CD4-positive, alpha-beta T cell treated with Interleukin-15 for 4 hours (primary cell): ENCODE measurements around the gene AHCYL2.
"Not testable (repeated sequence)": the region's sequence is repeated elsewhere in the genome, so short reads cannot be mapped to it uniquely, and the experiment has no call there.

Source experiments
- DNase-seq: peaks from one replicate; pipeline ENCODE4 v3.0.0-alpha.2; 2020; ENCODE audit warnings: low spot score

Gene AHCYL2

DNA sequence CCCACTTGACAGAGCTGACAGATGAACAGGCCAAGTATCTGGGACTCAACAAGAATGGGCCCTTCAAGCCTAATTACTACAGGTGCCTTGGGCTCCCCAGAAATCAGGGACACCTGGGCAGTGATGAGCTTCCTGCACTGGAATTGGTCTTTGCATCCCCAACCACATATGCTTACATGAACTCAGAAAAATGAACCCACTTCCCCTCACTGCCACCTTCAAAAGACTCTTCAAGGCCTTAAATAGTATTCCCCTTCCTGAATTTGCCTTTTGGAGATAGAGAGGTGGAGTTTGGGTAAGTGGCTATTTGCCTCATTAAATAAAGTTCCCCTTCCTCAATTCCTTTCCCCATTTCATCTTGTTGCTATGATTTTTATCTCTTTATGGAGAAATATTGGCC is 201.7 kb downstream of the AHCYL2 start:
- DNase-seq: no peak

DNA sequence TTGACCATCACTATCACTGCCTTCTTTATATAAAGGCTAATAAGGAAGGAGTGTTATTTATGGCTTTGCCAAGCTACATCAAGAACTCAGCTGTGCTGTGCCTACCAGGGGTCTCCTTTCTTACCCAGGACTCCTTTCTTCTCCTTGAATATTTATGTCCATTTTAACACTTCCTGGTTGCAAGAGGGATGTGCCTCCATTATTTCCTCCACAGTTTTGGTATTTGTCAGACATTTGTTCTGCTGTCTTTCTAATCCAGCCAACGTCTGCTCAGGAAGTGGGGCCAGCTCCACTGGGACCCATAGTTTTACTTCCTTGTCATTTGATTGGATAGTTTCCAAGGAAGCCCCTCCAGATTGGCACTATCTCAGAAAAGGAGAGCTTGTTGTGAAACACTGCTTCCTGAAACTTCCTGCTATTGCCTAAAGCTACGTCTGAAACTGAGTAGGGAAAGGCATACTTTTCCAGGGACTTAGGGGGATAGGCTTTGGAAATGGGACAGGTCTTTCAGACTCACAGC is 202.8 kb downstream of the AHCYL2 start:
- DNase-seq: no peak

DNA sequence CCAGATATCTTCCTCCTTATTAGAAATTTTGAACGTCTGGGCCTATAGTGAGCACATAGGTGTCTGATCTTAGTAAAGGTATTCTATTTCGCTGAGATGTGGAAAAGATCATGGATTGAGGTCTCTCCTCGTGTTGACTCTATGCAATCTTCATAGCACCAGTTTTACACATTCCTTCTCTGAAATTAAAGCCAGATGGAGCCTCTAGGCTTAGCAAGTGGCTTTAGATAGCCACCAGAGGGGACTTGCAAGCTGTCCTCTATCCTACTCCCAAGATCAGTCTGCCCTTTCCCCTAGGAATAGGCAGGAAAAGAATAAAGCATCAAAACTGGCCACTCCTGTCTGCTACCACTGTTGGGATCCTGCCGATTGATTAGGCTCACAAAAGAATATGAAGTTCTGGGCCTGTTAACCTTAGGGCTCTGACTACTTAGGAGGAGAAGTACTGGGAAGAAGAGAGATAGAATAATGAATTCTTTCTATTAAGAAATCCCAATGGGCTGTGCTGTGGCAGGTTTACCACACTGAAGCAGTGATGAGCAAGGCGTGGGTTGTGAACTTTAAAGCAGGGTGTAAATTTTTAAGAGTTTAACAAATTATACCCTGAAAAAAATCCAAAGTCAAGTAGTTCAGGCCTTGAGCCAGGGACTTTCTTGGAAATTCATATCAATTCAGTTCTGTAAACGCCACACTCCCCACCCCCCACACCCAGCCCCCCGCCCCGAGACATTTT is 207.2 kb downstream of the AHCYL2 start:
- no peak for DNase-seq

DNA sequence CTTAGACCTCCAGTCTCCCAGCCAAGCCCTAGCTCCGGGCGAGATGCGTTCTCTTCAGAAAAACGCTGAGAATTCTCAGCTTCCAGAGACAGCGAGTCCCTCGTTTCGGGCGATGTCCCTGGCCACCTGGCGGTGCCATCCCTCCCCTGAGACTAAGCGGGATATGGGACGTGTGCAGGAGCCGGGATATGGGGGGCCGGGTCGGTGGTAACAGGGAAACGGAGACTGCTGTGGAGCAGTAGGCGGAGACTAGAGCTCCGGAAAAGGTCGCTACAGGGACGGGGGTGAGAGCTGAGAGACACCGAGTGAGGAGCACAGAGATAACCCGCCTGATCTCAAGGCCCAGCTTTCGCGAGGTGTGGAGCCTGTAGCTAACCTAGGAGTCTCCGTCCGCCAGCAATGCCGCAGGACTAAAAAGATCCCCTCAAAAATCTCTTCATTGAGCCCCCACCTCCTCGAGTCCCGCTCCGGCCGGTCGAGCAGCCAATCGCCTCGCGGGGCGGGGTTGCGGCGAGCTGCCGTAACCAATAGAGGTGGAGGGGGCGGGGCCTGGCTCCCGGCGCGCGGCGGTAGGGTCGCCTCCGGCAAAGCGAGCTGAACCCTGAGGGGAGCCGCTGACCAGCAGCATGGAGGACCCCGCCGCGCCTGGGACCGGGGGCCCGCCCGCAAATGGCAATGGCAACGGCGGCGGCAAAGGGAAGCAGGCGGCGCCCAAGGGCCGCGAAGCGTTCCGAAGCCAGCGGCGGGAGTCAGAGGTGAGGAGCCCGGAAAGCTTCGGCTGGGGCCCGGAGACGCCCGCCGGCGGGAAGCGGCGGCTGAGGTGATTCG is 209.2 kb downstream of the AHCYL2 start, which contains the start of gene STRIP2:
STRIP2 (plus strand) TSS at position 586 of the 828 bp plus-strand sequence; CDS start at position 627, 41 bp downstream.
- DNase-seq: peak; percentile 83

DNA sequence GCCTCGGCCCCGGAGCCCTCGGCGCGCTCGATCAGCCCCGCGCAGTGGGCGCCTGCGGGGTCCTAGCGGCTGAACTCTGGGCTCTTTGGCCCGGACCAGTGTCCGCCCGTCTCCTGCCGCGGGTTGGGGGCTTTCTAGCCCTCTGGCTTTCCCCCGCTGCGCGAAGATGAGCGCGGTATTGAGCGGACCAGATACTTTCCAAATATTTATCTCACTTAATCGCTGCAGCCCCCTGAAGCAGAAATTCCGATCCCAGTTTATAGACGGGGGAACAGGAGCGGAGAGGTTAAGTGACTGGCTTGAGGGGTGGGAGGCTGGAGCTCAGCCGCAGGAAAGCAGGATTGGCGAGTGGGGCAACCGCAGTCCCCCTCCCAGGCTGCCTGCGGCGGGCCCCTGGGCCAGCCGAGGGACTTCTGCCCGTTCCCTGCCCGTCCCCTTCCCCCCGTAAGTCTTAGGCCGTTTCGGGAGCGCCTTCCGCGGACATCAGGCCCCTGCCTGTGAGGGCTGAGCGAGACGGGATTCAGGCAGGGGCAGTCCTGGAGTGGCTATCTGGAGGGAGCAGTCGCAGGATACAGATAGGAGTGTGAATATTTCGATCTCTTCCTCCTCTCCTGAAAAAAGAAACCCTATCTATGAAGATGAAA is 210.0 kb downstream of the AHCYL2 start:
- no peak for DNase-seq

DNA sequence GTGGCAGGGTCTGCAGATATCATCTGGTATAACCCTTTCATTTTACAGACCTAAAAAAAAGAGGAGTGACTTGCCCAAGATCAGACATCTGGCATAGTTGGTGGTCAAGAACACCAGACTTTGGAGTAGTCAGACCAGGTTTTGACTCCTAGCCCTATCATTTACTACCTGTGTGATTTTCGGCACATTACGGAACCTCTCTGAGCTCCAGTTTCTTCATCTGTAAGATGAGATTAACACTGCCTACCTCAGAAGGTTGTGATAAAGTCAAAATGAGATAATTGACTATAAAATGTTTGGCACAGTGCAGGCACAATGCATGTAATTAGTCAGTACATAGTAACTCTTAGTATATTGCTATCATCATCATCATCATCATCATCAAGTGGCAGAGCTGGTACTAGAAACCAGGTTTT is 210.6 kb downstream of the AHCYL2 start:
- DNase-seq: no peak

DNA sequence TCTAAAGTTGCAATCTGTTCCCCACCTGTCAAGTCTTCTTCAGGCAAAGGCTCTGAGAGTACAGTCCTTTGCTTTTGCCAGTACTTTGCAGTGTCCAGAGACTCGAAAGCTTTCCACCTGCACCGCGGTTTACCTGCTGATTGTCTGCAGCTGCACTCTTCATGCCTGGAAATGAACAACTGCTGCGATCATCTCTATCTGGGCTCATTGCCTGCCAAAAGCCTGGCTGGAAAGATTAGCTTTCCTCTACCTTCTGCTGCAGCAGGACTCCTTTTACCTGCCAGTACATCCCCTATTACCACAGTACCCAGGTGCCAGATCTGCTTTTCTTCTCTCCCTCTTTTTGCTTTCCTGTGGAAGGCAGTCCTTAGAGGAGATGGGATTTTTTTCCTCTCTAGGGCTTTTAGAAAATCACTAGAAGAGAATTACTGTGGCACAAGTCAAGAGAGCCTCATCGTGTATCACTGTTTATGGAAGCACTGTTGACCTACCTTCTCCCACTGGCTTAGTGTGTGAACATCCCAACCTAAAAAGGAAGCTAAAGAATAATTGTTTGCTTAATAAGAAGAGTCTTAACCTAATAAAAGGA is 211.6 kb downstream of the AHCYL2 start:
- DNase-seq: no peak

DNA sequence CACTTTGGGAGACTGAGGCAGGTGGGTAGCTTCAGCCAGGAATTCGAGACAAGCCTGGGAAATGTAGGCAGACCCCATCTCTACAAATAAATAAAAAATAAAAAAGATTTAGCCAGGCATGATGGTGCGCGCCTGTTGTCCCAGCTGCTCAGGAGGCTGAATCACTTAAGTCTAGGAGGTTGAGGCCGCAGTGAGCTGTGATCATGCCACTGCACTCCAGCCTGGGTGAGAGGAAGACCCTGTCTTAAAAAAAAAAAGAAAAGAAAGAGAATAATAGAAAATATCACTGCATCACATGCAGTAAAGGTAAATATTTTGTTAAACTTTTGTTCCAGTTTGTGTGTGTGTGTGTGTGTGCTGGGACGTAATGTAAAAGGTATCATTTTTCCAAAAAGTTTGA is 212.4 kb downstream of the AHCYL2 start:
- no peak for DNase-seq

DNA sequence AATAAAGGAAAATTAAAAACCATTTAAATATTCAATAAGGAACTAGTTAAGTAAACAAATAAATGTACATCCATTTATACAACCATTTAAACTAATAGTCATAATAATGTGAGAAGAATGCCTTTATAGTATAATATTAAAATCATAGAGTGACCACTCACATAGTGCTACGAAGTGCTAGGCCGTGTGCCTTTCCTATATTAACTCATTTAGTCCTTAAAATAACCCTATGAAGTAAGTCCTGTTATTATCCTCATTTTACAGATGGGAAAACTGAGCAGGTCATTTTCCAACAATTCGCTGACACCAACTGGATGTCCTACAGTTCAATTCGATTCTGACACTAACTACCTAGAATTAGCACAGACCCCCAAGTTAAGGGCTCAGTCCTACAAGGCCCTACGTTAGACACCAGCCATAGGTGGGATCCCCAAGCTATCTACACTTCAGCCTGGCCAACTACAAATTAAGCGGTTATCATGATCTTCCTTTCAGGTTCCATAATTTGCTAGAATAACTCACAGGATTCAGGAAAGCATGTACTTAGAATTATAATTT is 213.5 kb downstream of the AHCYL2 start:
- DNase-seq: no peak

DNA sequence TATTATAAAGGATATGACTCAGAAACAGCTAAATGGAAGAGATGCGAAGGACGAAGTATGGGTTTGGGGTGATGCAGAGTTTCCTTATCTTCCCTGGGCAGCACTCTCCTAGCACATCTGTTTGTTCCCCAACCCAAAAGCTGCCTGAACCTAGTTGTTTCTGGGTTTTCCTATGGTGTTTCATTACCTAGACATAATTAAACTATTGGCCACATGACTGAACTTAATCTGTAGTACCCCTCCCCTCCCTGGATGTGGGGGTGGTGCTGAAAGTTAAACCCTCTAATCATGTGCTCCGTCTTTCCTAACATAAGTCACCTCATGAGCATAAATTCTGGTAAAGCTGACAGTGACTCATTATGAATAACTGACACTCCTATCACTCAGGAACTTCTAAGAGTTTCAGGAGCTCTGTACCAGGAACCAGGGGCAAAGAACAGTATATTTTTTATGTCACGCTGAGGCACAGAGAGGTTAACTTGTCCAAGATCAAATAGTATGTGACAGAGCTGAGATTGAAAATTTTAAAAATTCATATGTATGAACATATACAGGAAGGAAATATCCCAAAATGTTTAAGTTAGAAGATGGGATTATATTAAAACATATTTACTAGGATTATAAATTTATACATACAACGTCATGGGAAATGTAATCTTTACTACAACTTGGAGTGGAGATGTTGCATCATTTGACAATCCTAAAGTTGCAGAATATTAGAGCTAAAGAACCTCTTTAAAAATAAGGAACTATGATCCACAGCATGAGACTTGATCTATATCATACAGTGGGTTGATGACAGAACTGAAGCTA is 214.2 kb downstream of the AHCYL2 start:
- peak; percentile 1 for DNase-seq

DNA sequence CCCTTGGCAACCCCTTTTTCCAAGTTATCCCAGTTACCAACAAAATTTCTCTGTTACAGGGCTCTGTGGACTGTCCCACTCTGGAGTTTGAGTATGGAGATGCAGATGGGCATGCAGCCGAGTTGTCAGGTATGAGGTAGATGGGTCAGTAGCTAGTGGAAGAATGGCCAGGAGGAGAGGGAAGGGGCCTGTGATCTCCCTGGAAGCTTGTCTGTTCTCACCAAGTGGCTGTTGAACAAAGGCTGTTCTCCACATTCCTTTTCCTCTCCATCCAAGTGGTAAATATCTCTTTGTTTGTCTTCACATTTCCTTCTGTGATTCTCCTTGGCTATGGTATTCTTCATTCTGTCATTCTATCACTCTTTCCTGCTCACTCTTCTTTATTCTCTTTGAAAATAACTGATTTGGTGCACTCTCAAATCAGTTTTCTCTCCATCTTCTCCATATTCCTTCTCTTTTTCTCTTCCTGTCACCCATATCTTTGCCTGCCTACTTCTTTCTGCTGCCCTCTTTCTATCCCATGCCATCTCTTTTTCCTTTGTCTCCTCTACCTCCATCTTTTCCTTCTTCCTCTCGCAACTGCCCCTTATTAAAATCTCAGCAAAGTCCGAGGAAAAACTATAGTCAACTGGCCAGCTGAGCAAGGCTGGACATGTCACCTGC is 215.3 kb downstream of the AHCYL2 start:
- no peak for DNase-seq

DNA sequence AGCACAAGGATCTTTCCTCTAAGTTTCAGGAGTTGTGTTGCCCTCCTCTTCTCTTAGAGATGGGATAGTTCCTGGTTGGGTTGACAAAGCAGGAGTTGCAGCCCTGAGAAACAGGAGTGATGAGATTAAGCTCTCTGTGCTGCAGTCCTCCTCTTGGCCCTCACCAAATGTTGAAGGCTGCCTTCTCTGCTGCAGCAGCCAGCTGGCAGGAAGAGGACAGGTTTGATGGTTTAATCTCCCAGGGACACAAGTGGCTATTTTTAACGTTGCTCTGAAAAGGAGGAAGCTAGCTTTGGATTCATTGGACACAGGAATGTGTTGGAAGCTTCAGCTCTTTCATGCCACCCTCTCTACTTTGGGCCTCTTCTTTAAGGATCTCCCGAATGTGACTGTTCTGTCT is 218.8 kb downstream of the AHCYL2 start:
- no peak for DNase-seq

DNA sequence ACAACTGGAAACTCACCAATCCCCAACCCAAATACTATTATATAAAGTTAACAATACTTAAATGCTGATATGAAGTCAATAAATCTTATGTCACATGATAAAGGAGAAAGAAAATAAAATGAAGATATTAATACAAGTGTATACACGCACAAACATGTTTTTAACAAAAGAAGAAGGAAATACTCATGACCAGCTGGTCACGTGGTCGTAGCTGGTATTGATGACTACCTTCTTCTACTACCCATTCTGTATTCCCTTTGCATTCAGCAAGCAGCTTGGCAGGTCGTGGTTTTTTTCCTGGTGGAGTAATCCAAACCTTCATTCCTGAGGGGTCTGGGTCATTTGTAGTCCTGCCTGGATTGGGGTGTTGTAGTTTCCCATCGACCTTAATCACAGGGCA is 219.9 kb downstream of the AHCYL2 start:
- DNase-seq: not testable (repeated sequence)

DNA sequence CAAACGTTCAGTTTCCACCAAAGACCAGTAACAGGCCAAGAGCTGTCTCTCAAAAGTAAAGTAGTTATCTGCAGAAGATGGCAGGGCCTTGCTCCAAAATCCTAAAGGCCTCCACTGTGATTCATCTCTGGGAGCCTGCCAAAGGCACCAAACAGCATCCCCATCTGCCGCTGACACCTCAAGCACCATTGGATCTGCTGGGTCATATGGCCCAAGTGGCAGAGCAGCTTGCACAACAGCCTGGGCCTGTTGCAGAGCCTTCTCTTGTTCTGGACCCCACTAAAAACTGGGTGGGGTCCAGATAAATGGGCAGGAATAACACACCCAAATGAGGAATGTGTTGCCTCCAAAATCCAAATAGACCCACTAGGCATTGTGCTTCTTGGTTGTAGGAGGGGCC is 222.1 kb downstream of the AHCYL2 start:
- not testable (repeated sequence) for DNase-seq

DNA sequence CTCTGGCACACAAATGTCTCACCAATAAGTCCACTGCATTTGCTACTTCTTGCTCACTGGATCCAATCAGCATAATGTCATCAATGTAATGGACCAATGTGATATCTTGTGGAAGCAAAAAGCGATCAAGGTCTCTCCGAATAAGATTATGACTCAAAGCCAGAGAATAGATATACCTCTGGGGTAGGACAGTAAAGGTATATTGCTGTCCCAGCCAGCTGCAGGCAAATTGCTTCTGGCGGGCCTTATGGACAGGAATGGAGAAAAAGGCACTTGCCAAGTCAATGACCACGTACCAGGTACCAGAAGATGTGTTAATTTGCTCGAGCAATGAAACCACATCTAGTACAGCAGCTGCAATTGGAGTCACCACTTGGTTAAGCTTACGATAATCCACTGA is 222.6 kb downstream of the AHCYL2 start:
- DNase-seq: not testable (repeated sequence)

DNA sequence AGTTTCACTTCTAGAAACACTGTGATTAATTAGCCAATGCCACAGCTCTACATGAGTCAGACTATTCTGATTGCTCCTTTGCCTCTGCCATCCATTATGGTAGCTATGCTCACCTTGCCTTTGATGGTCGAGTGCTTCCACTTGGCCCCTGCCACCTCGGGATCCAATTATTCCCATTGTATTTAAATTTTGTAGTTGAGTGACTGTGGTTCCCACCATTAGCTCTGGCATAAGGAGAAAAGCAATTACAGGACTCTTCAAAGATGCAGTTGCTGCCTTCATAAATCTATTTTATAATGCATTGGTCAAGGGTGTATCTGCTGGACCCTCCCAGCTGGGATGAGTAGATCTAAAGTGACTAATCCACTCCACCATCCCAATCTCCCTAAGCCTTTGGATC is 223.8 kb downstream of the AHCYL2 start:
- not testable (repeated sequence) for DNase-seq

DNA sequence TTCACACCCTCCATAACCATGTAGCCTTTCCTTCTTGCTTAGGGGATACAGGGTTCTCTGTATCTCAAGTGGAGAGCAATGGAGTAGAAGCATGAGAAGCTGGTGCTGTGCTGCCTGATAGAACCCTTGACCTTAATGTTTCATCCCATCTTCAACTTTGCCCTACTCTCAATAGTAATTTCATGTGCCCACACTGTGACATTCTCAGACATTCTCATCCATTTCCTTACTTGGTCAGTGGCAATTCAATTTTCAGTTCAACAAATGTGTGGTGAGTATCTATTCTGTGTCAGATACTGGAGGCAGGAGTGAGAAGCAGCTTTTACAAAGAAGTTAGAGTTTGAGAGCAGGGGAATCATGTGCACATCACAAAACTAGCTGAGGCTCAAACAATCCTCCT is 225.5 kb downstream of the AHCYL2 start:
- DNase-seq: no peak

DNA sequence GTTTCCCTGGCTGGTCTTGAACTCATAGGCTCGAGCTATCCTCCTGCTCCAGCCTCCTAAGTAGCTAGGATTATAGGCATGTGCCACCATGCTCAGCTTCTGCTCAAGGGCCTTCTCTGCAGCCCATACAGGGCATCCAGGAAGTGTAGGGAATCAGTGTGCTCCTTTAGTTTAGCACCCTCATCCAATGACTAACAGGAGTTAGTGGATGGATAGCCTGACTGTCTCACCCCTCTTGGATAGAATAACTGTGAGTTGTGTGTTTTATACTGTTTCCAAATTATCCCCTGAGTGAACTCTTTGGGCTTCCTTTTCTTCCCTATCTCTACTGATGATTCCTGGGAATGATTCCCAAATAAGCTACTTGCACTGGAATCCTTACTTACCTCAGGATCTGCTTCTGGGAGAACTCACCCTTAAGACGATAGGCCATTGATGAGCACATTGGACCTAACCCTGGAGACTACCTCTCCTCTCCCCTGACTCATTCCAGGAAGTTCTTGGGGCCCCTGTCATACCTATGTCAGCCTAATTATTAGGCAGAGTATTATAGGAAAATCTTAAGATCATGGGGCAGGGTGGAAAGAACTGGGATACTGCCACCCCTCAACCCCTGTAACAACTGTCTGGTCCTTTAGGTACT is 227.9 kb downstream of the AHCYL2 start:
- no peak for DNase-seq

DNA sequence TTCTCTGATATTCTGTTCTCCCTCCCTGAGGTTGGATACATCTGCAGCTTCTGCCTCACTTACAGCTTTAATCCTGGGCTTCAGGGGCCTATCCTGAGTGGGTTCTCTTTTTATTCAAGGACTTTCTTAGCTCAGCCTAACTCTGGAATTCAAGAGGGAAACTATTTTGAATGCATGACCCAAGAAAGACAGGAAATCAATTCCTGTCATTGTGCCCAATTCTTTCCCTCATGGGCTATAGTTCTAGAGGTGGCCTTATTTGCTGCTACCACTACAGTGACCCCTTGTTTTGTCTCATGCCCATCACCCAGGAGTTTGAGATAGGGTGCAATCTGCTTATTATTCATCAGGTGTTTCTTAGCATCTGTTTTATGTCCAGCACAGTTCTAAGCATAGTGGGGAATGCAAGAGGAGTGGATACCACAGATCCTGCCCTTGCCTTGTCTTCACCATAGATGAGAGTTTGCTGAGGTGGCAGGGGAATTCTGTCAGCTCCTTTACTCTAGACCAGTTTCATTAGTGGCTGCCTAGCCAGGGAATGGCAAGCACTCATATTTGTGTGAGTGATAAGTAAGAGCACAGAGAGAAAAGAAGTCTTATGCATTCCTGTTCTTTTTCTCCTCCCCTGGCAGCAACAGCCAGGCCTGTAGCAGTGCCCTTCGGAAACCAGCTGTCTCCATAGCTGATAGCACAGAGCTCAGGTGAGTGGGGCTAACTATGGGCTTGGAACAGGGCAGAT is 228.8 kb downstream of the AHCYL2 start:
- DNase-seq: no peak
